ENCODE data around the gene GAB1.

The GAB1 gene

DNA sequence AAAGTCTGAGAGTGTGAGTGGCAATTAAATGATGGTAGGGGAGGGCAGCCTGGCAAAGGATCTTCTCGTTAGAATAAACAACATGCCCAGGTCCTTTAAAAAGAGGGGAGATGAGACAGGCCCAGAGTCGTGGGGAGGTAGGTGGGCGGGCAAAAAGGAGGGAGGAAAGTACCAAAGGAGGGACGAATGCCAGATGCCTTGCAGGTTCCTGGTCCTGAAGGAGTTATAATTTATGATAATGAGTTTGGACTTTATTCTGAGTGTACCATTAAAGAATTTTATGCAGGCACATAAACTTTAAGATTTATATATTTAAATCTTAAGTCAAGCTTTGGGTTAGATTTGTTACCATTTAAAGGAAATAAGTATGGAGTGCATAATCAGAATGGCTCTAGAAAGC is 114.5 kb downstream of the GAB1 start:
- TF ChIP-seq, protein P1, sequence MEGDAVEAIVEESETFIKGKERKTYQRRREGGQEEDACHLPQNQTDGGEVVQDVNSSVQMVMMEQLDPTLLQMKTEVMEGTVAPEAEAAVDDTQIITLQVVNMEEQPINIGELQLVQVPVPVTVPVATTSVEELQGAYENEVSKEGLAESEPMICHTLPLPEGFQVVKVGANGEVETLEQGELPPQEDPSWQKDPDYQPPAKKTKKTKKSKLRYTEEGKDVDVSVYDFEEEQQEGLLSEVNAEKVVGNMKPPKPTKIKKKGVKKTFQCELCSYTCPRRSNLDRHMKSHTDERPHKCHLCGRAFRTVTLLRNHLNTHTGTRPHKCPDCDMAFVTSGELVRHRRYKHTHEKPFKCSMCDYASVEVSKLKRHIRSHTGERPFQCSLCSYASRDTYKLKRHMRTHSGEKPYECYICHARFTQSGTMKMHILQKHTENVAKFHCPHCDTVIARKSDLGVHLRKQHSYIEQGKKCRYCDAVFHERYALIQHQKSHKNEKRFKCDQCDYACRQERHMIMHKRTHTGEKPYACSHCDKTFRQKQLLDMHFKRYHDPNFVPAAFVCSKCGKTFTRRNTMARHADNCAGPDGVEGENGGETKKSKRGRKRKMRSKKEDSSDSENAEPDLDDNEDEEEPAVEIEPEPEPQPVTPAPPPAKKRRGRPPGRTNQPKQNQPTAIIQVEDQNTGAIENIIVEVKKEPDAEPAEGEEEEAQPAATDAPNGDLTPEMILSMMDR (IDR thresholded peaks at IDR 0.05; ENCODE audit: extremely low read depth, missing control alignments), result no peak
- DNase-seq (ENCODE audit: low spot score), result no peak

DNA sequence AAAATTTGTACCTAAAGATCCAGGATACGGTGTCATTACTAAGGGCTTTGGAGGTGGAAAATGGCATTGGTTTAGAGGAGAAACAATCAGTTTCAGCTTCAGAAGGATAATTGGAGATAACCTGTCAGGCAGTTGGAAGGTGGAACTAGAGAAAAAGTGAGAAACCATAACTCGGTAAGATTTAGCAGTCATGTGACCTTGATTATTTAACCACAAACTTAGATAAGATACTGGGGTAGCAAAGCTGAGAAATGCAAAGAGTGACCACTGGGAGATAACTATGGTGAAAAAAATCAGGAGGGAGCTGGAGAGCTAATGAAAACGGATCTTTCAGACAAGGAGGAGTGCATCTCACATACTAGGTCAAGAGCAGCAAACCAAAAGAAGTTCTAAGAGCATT is 118.5 kb downstream of the GAB1 start:
- DNase-seq (ENCODE audit: low spot score), result no peak
- TF ChIP-seq, protein P1 (IDR thresholded peaks at IDR 0.05; ENCODE audit: extremely low read depth, missing control alignments), result no peak

DNA sequence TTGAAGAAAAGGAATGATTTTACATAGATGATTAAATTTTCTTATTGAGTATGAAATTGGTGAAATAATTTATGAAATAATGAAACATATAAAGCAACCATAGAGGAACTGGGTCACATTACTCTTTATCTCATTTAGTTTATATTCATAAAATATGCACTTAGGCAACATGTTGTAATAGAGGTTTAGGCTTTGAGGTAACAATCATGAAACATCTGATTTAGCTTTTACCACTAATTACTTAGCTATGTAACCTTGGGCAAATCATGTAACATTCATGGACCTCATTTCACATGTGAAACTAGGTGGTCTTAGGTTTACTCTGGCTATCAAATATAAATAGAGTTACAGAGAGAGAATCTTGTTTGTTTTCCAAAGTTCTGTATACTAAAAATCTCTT is 122.3 kb downstream of the GAB1 start:
- TF ChIP-seq, protein P1 (IDR thresholded peaks at IDR 0.05; ENCODE audit: extremely low read depth, missing control alignments), result no peak
- no peak for DNase-seq (ENCODE audit: low spot score)

DNA sequence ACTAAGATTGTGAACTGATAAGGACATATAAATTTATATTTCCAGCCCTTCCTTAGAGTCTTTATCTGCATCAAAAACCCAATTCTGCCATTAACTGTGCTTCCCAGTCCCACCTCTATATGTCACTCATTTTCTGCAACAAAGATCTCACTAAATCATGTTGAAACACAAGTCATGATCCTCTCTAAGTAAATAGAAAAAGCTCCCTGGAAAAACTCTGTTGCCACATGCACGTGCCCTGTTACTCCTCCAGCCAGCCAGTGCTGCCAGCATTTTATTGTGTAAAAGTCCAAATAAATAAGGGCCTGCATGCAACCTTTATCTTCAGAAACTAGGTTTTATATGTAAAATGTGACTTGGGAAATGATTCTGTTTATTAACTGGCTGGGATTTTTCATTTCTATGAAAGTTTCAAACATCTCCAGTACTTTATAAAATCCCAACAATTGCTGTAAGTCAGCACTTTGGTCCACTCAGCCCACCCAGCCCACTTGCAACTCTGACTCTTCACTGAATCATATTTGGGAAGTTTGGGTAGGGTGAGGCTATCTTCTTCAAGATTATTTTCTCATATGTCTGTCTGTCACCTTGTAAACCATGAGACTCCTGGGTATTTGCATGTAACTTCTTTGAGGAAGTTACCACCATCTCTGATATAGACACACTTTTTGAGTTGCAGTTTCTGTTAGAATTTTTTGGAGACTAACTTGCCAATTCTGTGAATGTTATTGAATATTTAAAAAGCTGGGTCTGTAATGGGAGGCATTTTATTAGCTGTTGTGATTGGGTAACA is 136.9 kb downstream of the GAB1 start:
- TF ChIP-seq, protein P1 (IDR thresholded peaks at IDR 0.05; ENCODE audit: extremely low read depth, missing control alignments), result no peak
- peak; percentile 31 for DNase-seq (ENCODE audit: low spot score)

DNA sequence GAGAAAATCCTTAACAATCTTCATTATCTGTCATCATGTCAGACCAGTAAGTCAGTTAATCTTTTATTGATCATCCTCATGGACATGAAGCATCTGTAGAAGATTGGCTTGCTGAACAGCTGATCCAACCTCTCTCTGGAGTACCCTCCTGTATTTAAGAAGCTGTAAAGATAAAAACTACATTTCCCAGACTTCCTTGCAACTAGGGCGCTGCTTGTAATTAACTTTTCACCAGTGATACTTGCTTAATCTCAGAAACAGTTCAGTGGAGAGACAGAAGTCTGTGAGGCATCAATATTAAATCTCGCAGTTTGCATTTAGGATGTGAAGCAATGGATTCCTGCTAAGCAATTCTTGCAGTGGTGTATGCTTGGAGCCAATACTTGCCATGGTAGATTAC is 140.8 kb downstream of the GAB1 start:
- DNase-seq (ENCODE audit: low spot score), result no peak
- TF ChIP-seq, protein P1 (IDR thresholded peaks at IDR 0.05; ENCODE audit: extremely low read depth, missing control alignments), result no peak

DNA sequence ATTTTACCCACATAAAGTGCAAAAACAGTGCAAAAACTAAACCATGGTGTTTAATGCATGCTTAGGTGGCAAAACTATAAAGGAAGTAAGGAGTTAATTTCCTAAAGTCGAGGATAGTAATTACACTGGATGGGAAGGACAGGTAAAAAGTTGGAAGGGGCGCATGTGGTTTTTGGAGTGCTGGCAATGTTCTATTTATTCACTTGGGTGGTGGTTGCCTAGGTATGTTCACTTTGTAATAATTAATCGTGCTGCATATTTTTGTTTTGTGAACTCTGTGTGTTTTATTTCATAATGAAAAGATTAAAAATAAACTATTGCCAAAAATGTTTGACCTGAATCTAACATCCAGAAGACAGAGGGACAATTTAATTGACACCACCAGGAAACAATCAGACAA is 144.7 kb downstream of the GAB1 start:
- DNase-seq (ENCODE audit: low spot score), result no peak
- TF ChIP-seq, protein P1 (IDR thresholded peaks at IDR 0.05; ENCODE audit: extremely low read depth, missing control alignments), result no peak

DNA sequence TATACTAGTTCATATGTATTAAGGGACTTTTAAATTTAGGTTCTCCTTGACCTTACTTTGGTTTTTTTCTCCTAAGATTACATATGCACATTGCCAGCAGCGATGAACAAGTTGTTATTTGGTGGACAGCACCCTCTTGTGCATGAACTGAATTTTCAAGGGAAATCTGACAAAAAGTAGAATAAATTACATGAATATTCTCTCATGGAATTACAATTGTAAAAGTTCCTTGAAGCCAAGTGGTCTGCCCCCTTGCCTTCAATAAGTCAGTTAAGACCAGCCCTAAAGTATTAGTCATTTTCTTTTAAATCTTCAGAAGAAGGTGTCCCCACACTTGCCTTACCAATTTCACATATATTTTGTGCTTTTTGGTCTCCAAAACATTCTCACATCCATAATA is 146.2 kb downstream of the GAB1 start:
- peak; percentile 51 for DNase-seq (ENCODE audit: low spot score)
- TF ChIP-seq, protein P1 (IDR thresholded peaks at IDR 0.05; ENCODE audit: extremely low read depth, missing control alignments), result peak; percentile 45
